HFFc6 (cell line): ENCODE results near the gene CTNNA2. TPM values are rescaled to one million over a fixed set of nuclear protein-coding genes. Genes with fewer than 3 reads are reported as not detected.

Source experiments
- DNase-seq: peaks from one replicate; pipeline ENCODE4 v3.0.0-alpha.2; 2018
- H3K27ac Mint-ChIP-seq: 2 replicates; pipeline ENCODE4 v1.8.0; 2020; ENCODE audit warnings: mild to moderate bottlenecking, mixed read lengths
- H3K27me3 Mint-ChIP-seq: 2 replicates; pipeline ENCODE4 v1.8.0; 2021; ENCODE audit warnings: mild to moderate bottlenecking, moderate library complexity, mixed read lengths; ENCODE audit not compliant: insufficient read depth
- H3K36me3 Mint-ChIP-seq: 2 replicates; pipeline ENCODE4 v1.8.0; 2021; ENCODE audit warnings: low read depth, mixed read lengths
- H3K4me1 Mint-ChIP-seq: 2 replicates; pipeline ENCODE4 v1.8.0; 2020; ENCODE audit warnings: low read depth, mixed read lengths
- H3K4me3 Mint-ChIP-seq: 2 replicates; pipeline ENCODE4 v1.8.0; 2020; ENCODE audit warnings: mild to moderate bottlenecking, moderate library complexity, mixed read lengths
- H3K9me3 Mint-ChIP-seq: 2 replicates; pipeline ENCODE4 v1.8.0; 2020; ENCODE audit warnings: mild to moderate bottlenecking, mixed read lengths
- CTCF ChIP-seq: fragments of 200-600 bp; sonication (generic); IDR thresholded peaks from 2 replicates; pipeline ENCODE4 v1.5.0; 2021; ENCODE audit warnings: antibody characterized with exemption, mild to moderate bottlenecking
- total RNA-seq, 6 experiments: library from RNA; stranded (reverse); fragmentation: NEBNext Ultra II Directional; extraction: Animal tissue kit (Norgen Biotek cat#: 25700); gene quantifications; 2 replicates in 1 of 6; 3 replicates in 5 of 6; pipeline ENCODE4 v1.2.3, GENCODE V29; 2021

CTNNA2 gene
- total RNA-seq, 6 experiments from 2014 or later = not detected

- Mint-ChIP-seq H3K27me3 (peaks cover 1% of the 10 kb centered on the region; the same call in 1 of the 2 replicates), H3K9me3 (no peaks in the 10 kb centered on the region), H3K36me3 (no peaks in the 10 kb centered on the region), H3K27ac (no peak overlapping the region), H3K4me1 (no peaks in the 10 kb centered on the region), H3K4me3 (no peak overlapping the region)
- TF ChIP-seq CTCF = no peak
- no peak for DNase-seq
These were observed 963.8 kb downstream of the CTNNA2 start for GRCh38 chr2:80476535-80477117.

- H3K4me3 Mint-ChIP-seq = no peak overlapping the region
- H3K36me3 Mint-ChIP-seq = no peaks in the 10 kb centered on the region
- H3K27me3 Mint-ChIP-seq = no peaks in the 10 kb centered on the region
- no peak for DNase-seq
- TF ChIP-seq CTCF = no peak
- H3K4me1 Mint-ChIP-seq = no peaks in the 10 kb centered on the region
- H3K27ac Mint-ChIP-seq = no peak overlapping the region
- H3K9me3 Mint-ChIP-seq = no peaks in the 10 kb centered on the region
These were observed 969.4 kb downstream of the CTNNA2 start for GRCh38 chr2:80482276-80482675.

GRCh38 chr2:80489717-80490116 is 976.9 kb downstream of the CTNNA2 start:
- Mint-ChIP-seq H3K4me3 (no peak overlapping the region), H3K4me1 (peaks cover 9% of the 10 kb centered on the region), H3K36me3 (no peaks in the 10 kb centered on the region), H3K27me3 (no peaks in the 10 kb centered on the region), H3K27ac (no peak overlapping the region), H3K9me3 (no peaks in the 10 kb centered on the region)
- no peak for TF ChIP-seq CTCF
- DNase-seq = peak; percentile 12

GRCh38 chr2:80490964-80491363 is 978.1 kb downstream of the CTNNA2 start:
- Mint-ChIP-seq H3K27ac (no peak overlapping the region), H3K36me3 (no peaks in the 10 kb centered on the region), H3K4me3 (no peak overlapping the region), H3K9me3 (no peaks in the 10 kb centered on the region), H3K4me1 (peaks cover 18% of the 10 kb centered on the region), H3K27me3 (peaks cover 2% of the 10 kb centered on the region; the same call in 1 of the 2 replicates)
- TF ChIP-seq CTCF = no peak
- DNase-seq = no peak

GRCh38 chr2:80496346-80496745 is 983.5 kb downstream of the CTNNA2 start:
- H3K36me3 Mint-ChIP-seq = no peaks in the 10 kb centered on the region
- DNase-seq = no peak
- peaks cover 2% of the 10 kb centered on the region; the same call in 1 of the 2 replicates for H3K27me3 Mint-ChIP-seq
- H3K4me1 Mint-ChIP-seq = peaks cover 26% of the 10 kb centered on the region
- TF ChIP-seq CTCF = no peak
- H3K9me3 Mint-ChIP-seq = no peaks in the 10 kb centered on the region
- H3K27ac Mint-ChIP-seq = peak overlapping the region; percentile 32; the same call in 1 of the 2 replicates
- H3K4me3 Mint-ChIP-seq = peak overlapping the region; percentile 18
